GM21737 (cell line): ENCODE data around the gene MYO10.
"Not testable (repeated sequence)": the region's sequence is repeated elsewhere in the genome, so short reads cannot be mapped to it uniquely, and the experiment has no call there.

Experiments
- ATAC-seq: cut with Tn5 transposase; IDR thresholded peaks from one replicate; pipeline ENCODE4 v1.9.1; 2021; ENCODE audit warnings: mild to moderate bottlenecking, moderate library complexity; ENCODE audit not compliant: unreplicated experiment

The MYO10 gene

GRCh38 chr5:16754601-16755000 is 181.5 kb downstream of the MYO10 start:
- no peak for ATAC-seq

DNA sequence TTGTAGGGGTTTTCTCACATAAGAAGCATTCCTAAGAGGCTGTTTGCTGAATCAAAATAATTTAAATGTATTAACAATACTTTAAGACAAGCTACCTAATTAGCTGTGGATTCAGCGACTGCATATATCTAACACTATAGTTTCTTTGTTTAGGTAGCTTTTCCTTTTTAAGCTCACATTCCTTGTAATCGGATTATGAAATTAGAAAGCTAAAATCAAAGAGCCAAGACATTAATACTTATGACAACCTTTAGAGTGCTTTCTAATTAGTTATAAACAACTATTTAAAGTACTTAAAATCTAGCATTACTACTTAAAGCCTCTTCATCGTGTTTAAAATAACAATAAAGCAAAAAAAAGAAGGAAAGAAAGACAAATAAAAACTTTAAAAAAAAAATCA is 182.0 kb downstream of the MYO10 start:
- ATAC-seq = no peak

DNA sequence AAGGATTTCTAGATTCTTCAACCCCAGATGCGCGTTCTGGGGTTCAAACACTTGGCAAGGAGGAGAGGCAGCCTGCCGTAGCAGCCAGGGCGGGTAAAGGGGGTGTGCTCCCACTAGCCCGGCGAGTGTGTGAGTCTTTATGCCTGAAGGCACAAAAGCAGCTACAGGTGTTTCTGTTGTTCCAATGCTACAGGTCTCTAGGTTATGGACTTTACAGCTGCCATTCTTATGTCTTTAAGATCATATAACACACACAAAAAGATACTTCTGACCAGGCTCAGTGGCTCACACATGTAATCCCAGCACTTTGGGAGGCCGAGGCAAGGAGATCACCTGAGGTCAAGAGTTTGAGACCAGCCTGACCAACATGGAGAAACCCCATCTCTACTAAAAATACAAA is 185.6 kb downstream of the MYO10 start:
- ATAC-seq = no peak

DNA sequence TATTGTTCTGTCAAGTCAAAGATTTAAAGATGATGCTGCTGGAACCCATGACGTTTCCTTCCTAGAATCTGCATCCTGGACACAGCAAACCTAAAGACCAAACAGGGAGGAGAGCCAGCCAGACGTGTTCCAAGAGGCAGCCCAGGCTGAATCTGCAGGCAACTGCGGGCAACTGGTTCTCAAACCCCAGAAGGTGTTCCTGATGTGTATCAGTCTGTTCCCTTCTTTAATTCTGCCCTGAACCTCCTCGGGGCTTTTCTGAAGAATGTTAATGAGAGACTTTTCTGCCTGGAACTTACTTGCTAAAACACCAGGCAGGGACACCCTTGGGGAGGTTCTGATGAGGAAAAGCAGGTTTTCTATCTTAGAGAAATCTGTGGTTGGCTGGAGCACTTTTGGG is 186.5 kb downstream of the MYO10 start:
- ATAC-seq = no peak

DNA sequence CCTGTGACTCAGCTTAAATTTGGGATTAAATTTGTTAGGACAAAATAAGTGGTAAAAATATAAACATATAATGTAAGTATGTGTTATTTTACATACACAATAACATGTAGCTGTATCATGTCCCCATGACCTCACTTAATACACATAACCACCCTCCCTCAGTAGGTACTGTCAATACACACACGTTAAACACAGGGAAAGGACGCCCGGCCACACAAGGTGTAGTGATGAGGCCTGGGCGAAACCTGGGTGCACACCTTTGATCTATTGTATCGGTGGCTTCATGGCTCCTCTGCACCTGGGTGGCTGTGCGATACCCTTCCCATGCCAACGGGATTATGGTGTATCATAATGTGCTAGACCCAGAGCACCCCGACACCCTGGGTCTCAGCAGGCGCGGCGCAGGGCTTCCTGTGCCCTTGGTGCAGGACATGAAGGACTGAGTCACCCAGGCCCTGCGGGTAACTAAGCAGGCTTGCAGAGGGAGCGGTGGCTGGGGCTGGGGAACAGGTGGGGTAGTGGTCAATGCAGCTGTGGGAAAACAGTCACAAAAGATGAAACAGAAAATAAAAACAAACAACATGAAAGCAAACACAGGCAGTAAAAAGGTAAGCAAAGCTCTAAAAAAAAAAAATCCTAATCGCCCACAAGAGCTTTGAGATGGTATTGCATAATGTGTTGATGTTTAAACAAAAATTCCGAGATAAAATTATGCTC is 191.8 kb downstream of the MYO10 start:
- ATAC-seq = no peak

DNA sequence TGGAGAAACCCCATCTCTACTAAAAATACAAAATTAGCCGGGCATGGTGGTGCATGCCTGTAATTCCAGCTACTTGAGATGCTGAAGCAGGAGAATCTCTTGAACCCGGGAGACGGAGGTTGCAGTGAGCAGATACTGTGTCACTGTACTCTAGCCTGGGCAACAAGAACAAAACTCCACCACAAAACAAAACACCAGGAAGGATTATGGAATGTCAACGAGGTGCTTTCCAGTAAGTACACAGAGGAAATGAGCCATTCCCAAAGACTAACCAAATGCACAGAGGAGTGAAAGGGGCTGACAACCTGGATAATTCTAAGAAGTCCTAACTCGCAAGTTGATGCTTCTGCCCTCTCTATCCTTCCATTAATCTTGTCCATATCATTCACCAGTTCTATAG is 193.2 kb downstream of the MYO10 start:
- ATAC-seq = no peak

- ATAC-seq = no peak
Measured at GRCh38 chr5:16740811-16741392, 195.2 kb downstream of the MYO10 start.

DNA sequence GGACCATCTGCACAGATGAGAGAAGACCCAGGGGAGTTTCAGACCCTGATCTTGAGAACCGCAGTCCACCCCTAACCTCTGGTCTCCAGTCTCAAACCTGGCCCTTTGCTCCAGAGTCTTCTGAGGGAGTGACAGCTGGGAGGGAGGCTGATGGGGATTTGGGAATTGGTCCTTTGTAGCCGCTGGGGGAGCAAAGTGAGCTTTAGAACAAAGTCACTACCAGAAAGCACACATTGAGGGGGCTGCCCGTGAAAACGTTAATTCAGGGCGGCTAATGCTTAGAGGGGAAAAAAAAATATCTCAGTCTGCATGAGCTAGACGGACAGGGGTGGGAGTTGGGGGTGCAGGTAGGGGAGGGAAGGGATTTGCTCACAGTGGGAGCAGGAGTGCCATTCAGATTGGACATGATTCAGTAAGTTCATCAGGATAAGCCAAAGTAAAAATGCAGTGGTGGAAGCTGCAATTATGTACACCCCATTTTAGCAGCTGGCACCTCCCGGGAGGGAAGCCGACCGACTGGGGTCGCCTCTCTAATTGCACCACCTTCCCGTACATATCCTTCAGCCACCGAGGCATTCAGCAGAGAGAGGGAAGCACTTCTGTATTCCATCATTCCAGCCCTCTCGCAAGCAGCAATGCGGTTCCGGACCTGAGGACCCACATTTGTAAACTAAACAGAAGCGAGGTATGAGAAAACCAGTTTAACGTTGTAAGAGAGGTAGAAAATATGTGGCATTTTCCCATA is 195.8 kb downstream of the MYO10 start:
- ATAC-seq = no peak

DNA sequence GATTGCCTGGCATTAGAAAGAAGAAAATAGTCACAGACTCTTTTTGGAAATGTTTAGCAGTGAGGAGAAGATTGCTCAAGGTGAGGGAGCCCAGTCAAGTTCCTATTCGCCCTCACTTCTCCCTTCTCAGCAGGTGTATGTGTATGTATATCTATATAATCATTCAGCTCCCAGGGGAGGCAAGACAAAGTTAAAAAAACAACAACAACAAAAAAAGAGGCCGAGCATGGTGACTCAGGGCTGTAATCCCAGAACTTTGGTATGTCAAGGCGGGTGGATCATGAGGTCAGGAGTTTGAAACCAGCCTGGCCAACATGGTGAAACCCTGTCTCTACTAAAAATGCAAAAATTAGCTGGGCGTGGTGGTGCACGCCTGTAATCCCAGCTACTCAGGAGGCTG is 197.7 kb downstream of the MYO10 start:
- not testable (repeated sequence) for ATAC-seq

DNA sequence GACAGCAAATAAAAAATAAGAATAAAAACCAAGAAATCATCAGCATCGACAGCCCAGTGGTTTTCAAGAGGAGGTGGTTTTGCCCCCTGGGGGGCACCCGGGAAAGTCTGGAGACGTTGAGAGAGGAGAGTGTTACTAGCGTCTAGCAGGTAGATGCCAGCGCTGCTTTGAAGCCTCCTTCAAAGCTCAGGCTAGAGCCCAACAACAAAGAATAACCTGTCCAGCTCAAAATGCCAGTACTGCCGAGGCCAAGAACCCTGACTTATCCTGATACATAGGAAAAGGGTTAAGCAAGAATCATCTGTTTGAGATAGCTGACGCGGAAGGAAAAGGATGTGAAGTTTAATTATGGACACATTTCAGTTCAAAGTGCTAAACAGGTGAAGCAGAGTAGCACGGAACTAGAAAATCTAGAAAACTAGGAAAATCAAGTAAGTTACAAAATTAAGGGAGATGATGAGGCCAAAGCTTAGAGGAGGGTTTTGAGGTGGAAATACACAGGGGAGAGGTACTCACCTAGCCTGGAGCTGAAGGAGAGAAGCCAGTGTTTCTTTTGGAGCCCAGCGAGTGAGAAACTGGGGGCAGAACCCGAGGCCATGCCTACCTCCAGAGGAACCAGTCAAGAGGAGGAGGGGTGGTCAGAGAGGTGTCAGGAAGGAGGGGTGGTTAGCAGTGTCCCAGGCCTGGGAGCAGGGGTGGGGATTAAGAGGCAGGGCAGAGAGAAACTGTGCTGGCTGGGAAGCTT is 198.3 kb downstream of the MYO10 start:
- ATAC-seq = no peak

- ATAC-seq = no peak
Measured at GRCh38 chr5:16737209-16737608, 198.9 kb downstream of the MYO10 start.

DNA sequence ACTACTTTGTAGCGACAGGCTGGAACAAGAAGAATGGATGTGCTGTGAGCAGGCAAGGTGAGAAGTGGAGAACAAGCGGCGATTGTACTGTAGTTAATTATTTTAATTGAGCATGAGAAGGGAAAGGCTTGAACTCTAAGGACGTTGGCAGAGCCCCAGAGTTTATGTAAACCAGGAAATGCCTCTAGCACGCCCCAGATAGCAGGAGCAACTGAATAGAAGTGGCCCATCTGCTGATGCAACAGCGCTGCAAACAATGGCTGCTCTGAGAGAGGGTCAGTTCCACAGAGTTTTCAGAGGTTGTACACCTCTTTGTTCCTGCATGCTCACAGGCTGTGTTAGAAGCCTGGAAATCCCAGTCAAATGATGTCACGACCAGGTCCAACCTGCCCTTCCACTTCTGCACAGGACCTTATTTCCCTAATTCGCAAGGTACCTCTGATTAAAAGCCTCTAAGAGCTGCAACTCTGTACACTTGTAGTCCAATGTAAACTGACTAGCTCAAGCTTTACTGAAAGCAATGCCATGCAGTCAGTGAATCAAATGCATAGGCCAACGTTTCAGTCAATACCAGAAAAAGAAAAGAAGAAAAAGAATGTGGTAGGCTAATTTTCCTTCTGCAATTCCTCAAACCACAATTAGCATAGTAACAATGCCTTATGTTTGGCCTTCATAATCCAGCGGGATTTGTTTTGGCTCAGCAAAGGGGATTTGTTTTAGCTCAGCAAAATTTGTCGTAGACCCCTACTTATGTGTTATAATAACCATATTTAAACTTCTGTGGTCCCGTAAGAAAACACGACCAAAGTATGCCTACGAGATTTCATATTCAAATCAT is 199.7 kb downstream of the MYO10 start:
- ATAC-seq = no peak

DNA sequence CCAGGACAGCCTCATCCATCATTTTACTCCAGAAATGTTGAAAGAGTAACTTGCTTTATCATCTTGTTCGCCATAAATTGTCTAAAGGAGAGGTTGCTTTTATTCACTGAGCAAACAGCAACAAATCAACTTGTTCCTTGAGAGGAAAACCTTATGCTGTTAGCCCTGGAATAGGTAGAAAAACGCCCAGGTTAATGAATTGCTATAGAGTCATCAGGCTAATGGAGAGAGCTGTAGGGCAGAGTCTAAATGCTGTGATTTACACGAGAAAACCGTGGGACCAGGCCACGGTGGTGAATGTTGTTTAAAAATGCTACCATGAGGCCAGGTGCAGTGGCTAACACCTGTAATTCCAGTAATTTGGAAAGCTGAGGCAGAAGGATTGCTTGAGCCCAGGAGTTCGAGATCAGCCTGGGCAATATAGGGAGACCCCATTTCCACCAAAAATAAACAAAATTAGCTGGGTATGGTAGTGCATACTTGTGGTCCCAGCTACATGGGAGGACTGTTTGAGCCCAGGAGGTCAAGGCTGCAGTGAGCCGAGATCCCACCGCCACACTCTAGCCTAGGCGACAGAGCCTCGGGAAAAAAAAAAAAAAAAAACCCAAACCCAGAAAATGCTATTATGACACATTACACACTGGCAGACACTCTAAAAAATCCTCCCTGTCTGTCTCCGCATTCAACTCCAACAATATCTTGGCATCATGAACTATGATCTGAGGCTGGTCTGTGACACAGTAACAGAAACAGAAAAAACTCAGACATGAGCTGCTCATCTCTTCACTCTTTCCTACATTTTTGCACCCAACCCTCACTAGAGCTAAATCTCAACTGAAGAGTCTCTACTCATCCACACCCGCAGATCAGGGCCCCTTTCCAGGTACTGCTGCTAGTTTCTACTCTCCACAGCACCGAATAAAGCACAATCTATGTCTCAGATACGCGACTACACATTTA is 200.7 kb downstream of the MYO10 start:
- no peak for ATAC-seq

DNA sequence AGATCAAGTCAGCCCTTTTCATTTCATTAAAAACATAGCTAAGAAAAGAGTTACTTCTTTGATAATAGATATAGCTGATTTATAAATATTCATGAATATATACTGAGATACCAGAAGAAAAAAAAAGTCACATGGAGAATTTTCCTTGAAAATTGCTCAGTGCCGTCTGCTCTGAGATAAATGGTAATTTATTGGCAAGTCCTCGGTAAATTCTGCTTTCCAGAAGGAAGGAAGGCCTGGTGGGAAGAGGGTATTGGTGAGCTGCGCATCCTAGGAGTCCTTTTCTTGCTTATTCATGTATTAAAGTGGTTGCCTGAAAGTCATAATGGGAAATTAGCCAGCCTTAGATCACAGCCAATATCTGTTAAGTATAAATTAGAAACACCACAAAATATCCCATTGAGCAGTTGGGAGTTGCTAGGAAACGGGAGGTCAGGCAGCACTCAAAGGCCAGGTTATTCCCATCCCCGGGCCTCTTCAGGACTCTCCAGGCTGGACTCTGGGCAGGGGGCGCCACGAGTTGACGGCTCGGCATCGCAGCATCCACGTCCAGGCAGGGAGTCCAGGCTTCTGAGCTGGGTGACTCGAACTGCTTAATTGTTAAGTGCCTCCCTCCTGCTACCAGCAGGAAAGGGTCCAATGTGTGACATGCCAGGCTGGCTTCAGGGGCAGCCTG is 202.6 kb downstream of the MYO10 start:
- ATAC-seq = no peak

DNA sequence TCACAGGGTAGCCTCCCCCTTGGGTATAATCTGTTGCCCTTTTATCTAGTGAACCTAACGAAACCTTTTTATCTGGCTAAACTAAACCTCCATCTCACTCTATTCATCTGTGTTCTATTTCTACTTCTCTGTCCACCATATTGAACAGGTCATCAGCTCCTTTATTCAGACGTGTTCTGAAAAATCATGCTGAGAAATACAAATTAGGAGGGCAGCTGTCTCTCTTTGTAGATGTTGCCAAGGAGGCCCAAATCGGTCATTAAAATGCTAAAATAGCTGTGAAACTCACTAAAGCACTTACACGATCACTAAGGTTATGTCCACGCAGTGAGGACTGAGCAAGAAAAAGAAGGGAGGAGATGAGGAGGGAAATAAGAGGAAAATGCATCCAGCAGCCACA is 203.7 kb downstream of the MYO10 start:
- no peak for ATAC-seq

DNA sequence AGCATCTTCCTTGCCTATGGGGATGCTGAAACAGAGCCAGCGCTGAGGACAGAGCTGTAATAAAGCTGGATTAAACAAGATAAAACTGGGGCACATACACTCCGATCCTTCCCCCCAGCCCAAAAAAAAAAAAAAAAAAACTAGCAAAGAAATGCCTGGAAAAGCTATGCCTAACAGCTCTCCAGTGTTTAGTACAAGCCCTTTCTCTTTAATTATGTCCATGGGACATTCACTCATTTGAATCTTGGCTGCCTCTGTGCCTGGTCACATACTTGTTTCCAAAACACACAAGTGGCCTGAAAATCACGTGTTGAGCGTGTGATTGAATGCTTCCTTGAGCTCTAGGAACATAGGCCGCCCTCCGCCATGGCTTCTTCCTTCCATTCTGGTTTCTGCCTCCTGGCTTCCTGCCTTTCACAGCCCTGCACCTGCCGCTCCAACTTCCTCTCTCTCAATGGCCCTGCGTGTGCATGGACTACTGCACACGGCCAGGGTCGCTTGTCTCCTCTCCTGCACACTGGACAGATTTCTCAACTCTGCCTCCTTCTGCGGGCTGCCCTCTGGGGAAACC is 208.2 kb downstream of the MYO10 start:
- ATAC-seq = no peak

- no peak for ATAC-seq
Measured at GRCh38 chr5:16726538-16726946, 209.5 kb downstream of the MYO10 start.

GRCh38 chr5:16725575-16725974 is 210.5 kb downstream of the MYO10 start:
- ATAC-seq = no peak

DNA sequence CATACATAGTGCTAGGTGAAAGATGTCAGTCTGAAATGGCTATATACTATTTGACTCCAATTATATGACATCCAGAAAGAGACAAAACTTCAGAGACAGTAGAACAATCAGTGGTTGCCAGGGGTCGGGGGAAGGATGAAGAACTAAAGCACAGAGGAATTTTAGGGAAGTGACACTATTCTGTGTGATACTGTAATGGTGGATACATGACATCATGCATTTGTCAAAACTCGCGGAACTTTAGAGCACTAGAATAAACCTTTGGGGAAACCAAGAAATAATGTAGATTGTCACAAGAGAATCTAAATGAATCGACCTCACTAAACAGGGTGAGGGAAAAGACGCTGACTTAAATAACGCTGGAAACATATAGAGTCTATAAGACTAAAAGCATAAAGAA is 212.3 kb downstream of the MYO10 start:
- ATAC-seq = no peak
